ENCODE measurements around the gene CLEC16A.
A peak's percentile ranks its signal among the peaks of the same experiment; 100 is the strongest.

The CLEC16A gene

DNA sequence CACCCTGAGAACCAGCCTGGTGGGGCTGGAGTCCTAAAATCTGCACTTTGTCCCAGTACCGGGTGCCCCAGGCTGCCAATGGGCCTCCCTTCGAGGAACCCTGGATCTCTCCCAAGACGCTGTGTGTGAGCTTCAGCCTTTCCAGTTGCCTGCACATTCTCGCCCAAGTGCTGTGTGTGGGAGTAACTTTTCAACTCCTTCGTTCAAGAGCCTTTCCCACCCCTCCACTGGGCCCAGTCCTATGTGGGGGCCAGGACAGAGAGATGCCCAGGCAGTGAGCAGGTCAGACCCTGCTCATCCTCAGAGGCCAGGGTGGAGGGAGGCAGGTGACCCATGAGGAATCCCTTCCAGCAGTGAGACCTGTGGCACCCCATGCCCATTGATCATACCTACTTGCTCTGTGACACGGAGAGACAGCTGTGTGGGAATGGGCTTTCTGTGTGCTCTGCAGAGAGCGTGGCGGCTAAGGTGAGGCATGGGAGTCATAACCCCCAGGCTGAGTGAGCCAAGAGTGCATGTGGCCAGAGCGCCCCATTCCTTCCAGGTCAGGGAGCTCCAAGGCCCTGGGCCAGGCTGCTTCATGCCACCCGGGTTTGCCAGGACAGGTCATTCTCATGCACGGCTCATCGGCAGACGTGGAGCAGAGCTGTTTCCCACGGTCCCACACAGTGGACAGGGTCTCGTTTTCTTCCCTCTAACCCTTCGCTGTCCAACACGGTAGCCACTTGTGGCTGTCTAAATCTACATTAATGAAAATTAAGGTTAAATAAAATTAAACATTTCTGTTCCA is 154.4 kb downstream of the CLEC16A start:
- Histone ChIP-seq H3K27ac (peak overlapping the region; percentile 72; the same call in 1 of the 2 replicates), H3K27me3 (ENCODE audit: insufficient read depth, low read depth) (no peaks in the 10 kb centered on the region), H2AFZ (ENCODE audit: low read depth) (no peak overlapping the region), H3K4me1 (ENCODE audit: low read depth, poor library complexity, severe bottlenecking) (peaks cover 66% of the 10 kb centered on the region), H4K20me1 (ENCODE audit: insufficient read depth) (no peaks in the 10 kb centered on the region), H3K4me3 (IDR thresholded peaks at IDR 0.05; ENCODE audit: insufficient read depth, low read depth, low read length) (no peak overlapping the region), H3K9ac (no peak overlapping the region), H3K36me3 (ENCODE audit: insufficient read depth) (no peaks in the 10 kb centered on the region), H3K4me2 (peak overlapping the region; percentile 63), H3K79me2 (ENCODE audit: insufficient read depth, low read depth) (no peaks in the 10 kb centered on the region)
- TF ChIP-seq, protein P1, sequence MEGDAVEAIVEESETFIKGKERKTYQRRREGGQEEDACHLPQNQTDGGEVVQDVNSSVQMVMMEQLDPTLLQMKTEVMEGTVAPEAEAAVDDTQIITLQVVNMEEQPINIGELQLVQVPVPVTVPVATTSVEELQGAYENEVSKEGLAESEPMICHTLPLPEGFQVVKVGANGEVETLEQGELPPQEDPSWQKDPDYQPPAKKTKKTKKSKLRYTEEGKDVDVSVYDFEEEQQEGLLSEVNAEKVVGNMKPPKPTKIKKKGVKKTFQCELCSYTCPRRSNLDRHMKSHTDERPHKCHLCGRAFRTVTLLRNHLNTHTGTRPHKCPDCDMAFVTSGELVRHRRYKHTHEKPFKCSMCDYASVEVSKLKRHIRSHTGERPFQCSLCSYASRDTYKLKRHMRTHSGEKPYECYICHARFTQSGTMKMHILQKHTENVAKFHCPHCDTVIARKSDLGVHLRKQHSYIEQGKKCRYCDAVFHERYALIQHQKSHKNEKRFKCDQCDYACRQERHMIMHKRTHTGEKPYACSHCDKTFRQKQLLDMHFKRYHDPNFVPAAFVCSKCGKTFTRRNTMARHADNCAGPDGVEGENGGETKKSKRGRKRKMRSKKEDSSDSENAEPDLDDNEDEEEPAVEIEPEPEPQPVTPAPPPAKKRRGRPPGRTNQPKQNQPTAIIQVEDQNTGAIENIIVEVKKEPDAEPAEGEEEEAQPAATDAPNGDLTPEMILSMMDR (conservative IDR thresholded peaks at IDR 0.05; ENCODE audit: low read depth, low read length): no peak

DNA sequence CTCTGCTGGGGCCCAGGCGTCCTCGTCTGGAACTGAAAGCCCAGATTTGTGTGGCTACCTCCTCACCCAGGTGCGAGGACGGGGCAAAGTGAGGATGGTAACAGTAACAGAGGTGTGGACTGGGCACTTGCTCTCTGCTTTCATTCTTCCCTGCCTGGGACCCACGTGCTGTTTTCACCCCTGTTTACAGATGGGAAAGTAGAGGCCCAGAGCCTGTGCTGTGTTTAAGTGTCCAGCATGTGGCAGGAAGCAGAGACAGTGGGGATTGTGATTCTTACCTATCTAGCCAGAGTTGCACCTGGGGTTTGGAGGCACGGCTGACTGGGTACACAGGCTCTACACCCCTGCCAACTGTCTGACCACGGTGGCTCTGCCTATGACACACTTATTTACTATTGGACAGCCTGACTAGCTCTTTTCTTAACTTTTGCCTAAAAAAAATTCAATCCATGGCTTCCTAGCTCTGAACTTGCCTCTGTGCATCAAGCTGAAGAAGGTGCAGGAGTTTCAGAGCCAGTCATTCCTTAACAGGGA is 155.4 kb downstream of the CLEC16A start:
- Histone ChIP-seq H3K79me2 (ENCODE audit: insufficient read depth, low read depth) (no peaks in the 10 kb centered on the region), H3K4me2 (peak overlapping the region; percentile 63), H4K20me1 (ENCODE audit: insufficient read depth) (no peaks in the 10 kb centered on the region), H3K36me3 (ENCODE audit: insufficient read depth) (no peaks in the 10 kb centered on the region), H3K4me1 (ENCODE audit: low read depth, poor library complexity, severe bottlenecking) (peaks cover 65% of the 10 kb centered on the region), H3K4me3 (IDR thresholded peaks at IDR 0.05; ENCODE audit: insufficient read depth, low read depth, low read length) (no peak overlapping the region), H3K27me3 (ENCODE audit: insufficient read depth, low read depth) (no peaks in the 10 kb centered on the region), H3K27ac (peak overlapping the region; percentile 72), H3K9ac (peak overlapping the region; percentile 29; the same call in 1 of the 2 replicates), H2AFZ (ENCODE audit: low read depth) (peak overlapping the region; percentile 4; the same call in 1 of the 2 replicates)
- TF ChIP-seq, protein P1 (conservative IDR thresholded peaks at IDR 0.05; ENCODE audit: low read depth, low read length): peak; percentile 39; the same call in 1 of the 2 replicates

DNA sequence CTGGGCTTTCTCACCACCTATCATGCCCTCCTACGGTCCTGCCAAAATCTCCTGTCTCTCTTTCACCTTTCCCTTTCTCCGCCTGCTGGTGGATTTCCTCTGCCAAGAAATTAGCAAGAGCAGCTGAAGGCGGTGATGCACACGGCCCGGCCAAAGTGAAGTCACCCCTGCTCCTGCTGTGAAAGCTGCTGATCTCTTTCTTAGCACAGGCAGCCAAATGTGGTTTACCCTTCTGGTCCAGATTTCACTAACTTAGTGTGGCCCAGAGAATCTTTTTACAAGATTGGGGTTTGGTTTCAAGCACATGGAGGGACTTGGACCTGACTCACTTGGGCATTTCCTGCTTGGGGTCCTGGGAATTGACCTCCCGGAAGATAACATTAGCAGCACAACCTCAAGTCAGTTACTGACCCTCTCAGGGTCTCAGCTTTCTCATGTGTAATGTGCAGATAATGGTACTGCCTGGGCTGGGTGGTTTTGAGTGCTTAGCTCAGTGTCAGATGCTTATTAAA is 155.9 kb downstream of the CLEC16A start:
- H3K4me1 ChIP-seq (ENCODE audit: low read depth, poor library complexity, severe bottlenecking): peaks cover 65% of the 10 kb centered on the region
- no peaks in the 10 kb centered on the region for H3K27me3 ChIP-seq (ENCODE audit: insufficient read depth, low read depth)
- no peak overlapping the region for H3K4me3 ChIP-seq (IDR thresholded peaks at IDR 0.05; ENCODE audit: insufficient read depth, low read depth, low read length)
- H3K79me2 ChIP-seq (ENCODE audit: insufficient read depth, low read depth): no peaks in the 10 kb centered on the region
- peak overlapping the region; percentile 4; the same call in 1 of the 2 replicates for H2AFZ ChIP-seq (ENCODE audit: low read depth)
- H3K27ac ChIP-seq: peak overlapping the region; percentile 72
- no peaks in the 10 kb centered on the region for H4K20me1 ChIP-seq (ENCODE audit: insufficient read depth)
- H3K9ac ChIP-seq: peak overlapping the region; percentile 29; the same call in 1 of the 2 replicates
- H3K36me3 ChIP-seq (ENCODE audit: insufficient read depth): no peaks in the 10 kb centered on the region
- H3K4me2 ChIP-seq: peak overlapping the region; percentile 63
- TF ChIP-seq, protein P1 (conservative IDR thresholded peaks at IDR 0.05; ENCODE audit: low read depth, low read length): peak; percentile 8; the same call in 1 of the 2 replicates

DNA sequence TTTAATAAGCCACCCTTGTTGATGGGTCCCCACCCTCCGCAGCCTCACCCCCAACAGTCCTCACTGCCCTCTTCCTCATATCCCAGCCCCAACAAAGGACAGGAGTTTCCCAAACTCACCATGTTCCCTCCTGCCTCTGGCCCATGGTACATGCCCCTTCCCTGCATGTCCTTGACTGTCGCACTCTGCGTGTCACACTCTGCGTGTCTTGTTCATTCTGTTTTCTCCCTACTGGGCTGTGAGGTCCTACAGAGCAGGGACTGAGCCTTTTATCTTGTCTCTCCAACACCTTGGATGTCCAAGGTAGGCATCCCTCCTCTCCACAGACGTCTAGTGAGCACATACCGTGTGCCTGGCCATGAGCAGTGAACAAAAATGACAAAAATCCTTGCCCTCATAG is 156.9 kb downstream of the CLEC16A start:
- H3K27ac ChIP-seq: peak overlapping the region; percentile 72; the same call in 1 of the 2 replicates

More for the DNA sequence above, 156.9 kb downstream of the CLEC16A start:
- no peaks in the 10 kb centered on the region for H3K79me2 ChIP-seq (ENCODE audit: insufficient read depth, low read depth)
- no peaks in the 10 kb centered on the region for H3K27me3 ChIP-seq (ENCODE audit: insufficient read depth, low read depth)
- no peak overlapping the region for H3K4me2 ChIP-seq
- H4K20me1 ChIP-seq (ENCODE audit: insufficient read depth): no peaks in the 10 kb centered on the region
- no peak overlapping the region for H3K9ac ChIP-seq
- H3K4me1 ChIP-seq (ENCODE audit: low read depth, poor library complexity, severe bottlenecking): peaks cover 65% of the 10 kb centered on the region
- H2AFZ ChIP-seq (ENCODE audit: low read depth): no peak overlapping the region
- H3K4me3 ChIP-seq (IDR thresholded peaks at IDR 0.05; ENCODE audit: insufficient read depth, low read depth, low read length): no peak overlapping the region
- no peaks in the 10 kb centered on the region for H3K36me3 ChIP-seq (ENCODE audit: insufficient read depth)
- TF ChIP-seq, protein P1 (conservative IDR thresholded peaks at IDR 0.05; ENCODE audit: low read depth, low read length): no peak
